Testis (tissue), 2 donors: ENCODE measurements around the gene PAXX.

Source experiments
- POLR2A ChIP-seq: fragments of 450-650 bp; IDR thresholded peaks from one replicate; pipeline ENCODE4 v1.6.1; 2017; ENCODE audit warnings: antibody characterized with exemption, mild to moderate bottlenecking, moderate library complexity
- TF ChIP-seq, protein P1 (sequence below), 3 experiments: fragments of 450-650 bp in 2 of 3; fragments of 200-600 bp in 1 of 3; sonication (generic) in 1 of 3; IDR thresholded peaks; one replicate each; pipeline ENCODE4 v1.5.1; 2016 to 2019; ENCODE audit warnings: antibody characterized with exemption in 3 of 3, mild to moderate bottlenecking in 2 of 3, moderate library complexity in 1 of 3

DNA sequence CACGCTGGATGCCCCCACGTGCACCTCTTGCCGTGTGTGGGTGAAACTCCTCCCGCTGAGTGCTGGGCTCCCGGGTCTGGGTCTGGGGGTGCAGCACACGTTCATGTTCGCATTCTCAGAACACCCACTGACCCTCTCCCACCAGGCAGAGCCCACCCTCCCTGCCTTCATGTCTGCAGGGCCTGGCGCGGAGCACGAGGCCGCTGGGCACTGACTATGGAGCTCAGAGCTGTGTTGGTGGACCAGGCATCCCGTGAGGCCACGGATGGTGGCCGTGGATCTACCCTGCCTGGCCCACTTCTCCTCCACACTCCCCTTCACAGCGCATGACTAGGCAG is 31.3 kb upstream of the PAXX start:
- TF ChIP-seq, protein P1, sequence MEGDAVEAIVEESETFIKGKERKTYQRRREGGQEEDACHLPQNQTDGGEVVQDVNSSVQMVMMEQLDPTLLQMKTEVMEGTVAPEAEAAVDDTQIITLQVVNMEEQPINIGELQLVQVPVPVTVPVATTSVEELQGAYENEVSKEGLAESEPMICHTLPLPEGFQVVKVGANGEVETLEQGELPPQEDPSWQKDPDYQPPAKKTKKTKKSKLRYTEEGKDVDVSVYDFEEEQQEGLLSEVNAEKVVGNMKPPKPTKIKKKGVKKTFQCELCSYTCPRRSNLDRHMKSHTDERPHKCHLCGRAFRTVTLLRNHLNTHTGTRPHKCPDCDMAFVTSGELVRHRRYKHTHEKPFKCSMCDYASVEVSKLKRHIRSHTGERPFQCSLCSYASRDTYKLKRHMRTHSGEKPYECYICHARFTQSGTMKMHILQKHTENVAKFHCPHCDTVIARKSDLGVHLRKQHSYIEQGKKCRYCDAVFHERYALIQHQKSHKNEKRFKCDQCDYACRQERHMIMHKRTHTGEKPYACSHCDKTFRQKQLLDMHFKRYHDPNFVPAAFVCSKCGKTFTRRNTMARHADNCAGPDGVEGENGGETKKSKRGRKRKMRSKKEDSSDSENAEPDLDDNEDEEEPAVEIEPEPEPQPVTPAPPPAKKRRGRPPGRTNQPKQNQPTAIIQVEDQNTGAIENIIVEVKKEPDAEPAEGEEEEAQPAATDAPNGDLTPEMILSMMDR (IDR thresholded peaks at IDR 0.05): no peak
- no peak for TF ChIP-seq POLR2A
